ENCODE results near the gene CBR3.

DNA sequence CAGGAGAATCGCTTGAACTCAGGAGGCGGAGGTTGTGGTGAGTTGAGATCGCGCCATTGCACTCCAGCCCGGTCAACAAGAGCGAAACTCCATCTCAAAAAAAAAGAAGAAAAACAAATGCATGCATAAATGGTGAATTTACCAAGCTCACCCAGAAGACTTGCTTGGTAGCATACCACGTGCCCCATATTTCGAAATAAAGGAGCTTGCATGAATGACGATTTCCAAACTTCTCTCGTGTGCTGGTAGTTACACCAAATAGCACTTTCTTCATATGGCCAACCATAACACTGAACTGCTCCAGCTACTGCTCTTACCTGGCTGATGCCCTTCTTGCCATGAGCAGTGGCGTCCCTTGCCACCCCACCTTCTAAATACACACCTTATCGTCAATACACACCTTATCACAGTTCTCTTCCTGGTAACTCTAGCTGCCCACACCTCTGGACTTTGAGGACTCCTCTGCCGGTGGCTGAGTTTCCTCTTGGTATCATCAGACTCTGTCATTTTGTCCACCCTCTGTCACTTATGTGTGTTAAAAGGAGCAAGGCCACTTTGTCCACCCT lies 24.6 kb downstream of the CBR3 start:
- TF ChIP-seq CTCF (IDR thresholded peaks at IDR 0.05) (no peak), POLR2A (IDR thresholded peaks at IDR 0.05) (no peak)
